ENCODE measurements around the gene UPF3B. TPM values are rescaled to one million over a fixed set of nuclear protein-coding genes. Genes with fewer than 3 reads are reported as not detected.
"Not testable (repeated sequence)": the region's sequence is repeated elsewhere in the genome, so short reads cannot be mapped to it uniquely, and the experiment has no call there.

UPF3B gene, protein sequence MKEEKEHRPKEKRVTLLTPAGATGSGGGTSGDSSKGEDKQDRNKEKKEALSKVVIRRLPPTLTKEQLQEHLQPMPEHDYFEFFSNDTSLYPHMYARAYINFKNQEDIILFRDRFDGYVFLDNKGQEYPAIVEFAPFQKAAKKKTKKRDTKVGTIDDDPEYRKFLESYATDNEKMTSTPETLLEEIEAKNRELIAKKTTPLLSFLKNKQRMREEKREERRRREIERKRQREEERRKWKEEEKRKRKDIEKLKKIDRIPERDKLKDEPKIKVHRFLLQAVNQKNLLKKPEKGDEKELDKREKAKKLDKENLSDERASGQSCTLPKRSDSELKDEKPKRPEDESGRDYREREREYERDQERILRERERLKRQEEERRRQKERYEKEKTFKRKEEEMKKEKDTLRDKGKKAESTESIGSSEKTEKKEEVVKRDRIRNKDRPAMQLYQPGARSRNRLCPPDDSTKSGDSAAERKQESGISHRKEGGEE
- 10.3 and 11.2 TPM in 2 replicates for total RNA-seq

DNA sequence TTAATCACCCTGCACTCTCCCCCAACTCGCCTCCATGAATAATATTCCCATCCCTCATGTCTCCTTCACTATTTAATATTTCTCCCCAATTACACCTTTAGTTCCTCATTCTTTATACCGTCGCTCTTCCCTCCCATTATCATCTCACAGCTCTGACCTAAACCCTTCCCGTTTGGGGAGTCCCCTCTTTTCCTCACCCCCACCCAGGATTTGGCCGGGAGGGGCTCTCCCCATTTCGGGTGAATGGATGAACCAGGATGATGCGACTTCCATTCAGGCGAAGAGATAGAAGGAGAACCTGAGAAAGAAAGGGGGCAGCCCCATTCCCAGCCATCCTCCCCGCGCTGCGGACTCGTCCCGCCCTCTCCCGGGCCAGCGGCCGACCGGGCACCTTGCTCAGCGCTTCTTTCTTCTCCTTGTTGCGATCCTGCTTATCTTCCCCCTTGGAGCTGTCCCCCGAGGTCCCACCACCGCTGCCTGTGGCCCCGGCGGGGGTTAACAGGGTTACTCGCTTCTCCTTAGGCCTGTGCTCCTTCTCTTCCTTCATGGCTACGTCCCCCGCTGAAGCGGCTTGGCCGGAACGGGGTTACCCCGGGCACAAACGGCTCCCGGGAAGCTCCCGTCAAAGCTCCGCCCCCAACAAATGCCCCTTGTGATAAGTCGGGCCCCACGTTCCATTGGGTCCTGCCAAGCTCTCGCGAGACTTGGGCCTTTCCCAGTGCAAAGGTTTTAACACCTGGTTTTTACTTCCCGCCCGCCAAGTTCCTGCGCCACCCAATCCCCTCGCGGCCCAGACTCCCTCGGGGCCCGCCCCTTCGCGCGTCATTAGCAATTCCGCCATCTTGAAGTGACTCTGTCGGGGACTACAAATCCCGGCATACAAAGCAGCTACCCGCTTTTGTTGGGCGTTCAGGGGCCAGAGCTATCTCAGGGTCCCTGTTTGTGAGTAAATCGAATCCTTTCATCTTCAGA lies at the start of gene UPF3B:
Gene UPF3B (minus strand): TSS at position 582 of the 972 bp plus-strand sequence. CDS start 35 bp downstream, at position 547.
- intact Hi-C loops (cut with micrococcal nuclease): loop anchor here (1.0 to 5.0 kb wide), 5 partner anchors 19 to 385 kb away; partner anchors contain the start of genes NDUFA1, NKAP, RNF113A and RPL39

DNA sequence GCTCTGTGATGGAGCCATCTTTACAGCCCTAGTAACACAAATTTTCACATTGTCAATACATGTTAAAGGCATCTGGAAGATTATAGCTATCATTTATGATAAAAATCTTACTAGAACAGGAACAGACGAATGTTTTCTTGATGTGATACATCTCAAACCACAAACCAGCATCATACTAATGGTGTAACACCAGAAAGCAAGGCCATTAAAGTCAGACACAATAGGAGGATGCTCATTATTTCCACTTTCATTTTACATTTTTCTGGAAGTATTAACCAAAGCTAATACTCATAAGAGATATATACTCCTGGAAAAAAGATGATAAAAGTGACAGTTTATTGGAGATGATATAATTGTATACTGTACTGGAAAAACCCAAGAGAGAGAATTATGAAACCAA lies 48.2 kb upstream of the UPF3B start:
- intact Hi-C loops (cut with micrococcal nuclease): no loop called here

DNA sequence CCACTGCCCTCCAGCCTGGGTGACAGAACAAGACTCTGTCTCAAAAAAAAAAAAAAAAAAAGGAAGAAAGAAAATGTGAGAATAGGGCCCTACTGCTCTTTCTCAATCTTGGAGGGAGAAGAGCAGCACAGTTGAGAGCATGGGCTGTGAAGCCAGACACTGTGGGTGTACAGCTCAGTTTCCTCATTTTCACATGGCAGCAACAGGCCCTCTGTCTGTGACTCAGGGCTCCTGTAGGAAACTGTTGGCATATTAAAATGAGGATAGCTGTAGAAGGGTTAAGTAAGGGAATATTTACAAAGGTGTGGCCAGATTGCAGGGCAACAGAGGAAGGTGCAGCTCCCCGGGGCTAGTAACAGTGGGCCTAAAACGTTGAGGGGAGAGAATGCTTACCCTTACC lies 46.4 kb upstream of the UPF3B start:
- intact Hi-C loops (cut with micrococcal nuclease): no loop called here

DNA sequence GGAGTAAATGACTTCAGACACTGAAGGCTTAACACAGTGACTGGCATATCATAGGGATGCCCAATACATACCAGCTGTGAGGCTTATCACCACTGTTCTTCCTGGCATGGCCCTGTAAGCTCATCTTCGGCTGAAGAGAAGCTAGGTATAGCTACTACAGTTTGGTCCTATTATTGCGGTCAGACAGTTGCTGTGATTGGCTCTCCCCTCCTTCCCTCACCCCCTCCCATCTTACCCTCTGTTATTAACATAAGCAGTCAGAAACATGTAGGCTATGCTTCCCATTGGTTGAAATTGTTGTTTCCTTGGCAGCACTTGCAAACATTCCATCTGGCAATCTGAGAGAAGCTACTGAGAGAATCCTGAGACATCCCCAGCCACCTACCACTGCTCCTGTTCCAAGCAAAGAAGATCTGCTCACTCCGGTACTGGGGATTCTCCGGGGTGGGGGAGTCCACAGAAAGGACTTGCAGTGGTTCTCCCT lies 43.1 kb upstream of the UPF3B start, which contains the start of gene AKAP14:
Gene AKAP14 (plus strand): TSS at position 51 of the 484 bp plus-strand sequence. CDS start 7,331 bp downstream, outside the sequence.
- intact Hi-C loops (cut with micrococcal nuclease): no loop called here

DNA sequence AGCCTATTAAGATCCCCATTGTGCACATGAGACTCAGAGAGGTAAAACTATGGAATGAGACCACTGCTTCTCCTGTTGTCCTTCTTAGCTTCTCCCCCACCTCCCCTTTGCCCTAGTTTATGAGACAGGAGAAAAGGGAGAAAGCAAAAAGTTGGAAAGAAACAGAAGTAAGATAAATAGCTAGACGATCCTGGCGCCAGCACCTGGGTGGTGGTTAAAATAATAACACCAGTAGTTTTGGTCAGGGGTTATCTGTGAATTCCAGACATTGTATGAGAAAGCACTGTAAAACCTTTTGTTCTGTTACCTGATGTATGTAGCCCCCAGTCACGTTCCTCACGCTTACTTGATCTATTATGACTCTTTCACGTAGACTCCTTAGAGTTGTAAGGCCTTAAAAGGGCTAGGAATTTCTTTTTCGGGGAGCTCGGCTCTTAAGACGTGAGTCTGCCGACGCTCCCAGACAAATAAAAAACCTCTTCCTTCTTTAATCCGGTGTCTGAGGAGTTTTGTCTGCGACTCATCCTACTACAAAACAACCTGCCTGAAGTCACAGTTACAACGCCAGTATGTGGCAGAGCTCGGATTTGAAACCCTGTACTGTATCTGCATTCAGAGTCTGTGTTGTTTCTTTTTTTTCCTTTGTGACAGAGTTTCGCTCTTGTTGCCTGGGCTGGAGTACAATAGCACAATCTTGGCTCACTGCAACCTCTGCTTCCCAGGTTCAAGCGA lies 39.4 kb upstream of the UPF3B start:
- intact Hi-C loops (cut with micrococcal nuclease): not testable (repeated sequence)

DNA sequence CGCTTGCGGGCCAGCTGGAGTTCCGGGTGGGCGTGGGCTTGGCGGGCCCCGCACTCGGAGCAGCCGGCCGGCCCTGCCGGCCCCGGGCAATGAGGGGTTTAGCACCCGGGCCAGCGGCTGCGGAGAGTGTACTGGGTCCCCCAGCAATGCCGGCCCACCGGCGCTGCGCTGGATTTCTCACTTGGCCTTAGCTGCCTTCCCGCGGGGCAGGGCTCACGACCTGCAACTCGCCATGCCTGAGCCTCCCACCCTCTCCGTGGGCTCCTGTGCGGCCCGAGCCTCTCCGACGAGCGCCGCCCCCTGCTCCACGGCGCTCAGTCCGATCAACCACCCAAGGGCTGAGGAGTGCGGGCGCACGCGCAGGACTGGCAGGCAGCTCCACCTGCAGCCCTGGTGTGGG lies 37.9 kb upstream of the UPF3B start:
- intact Hi-C loops (cut with micrococcal nuclease): not testable (repeated sequence)

DNA sequence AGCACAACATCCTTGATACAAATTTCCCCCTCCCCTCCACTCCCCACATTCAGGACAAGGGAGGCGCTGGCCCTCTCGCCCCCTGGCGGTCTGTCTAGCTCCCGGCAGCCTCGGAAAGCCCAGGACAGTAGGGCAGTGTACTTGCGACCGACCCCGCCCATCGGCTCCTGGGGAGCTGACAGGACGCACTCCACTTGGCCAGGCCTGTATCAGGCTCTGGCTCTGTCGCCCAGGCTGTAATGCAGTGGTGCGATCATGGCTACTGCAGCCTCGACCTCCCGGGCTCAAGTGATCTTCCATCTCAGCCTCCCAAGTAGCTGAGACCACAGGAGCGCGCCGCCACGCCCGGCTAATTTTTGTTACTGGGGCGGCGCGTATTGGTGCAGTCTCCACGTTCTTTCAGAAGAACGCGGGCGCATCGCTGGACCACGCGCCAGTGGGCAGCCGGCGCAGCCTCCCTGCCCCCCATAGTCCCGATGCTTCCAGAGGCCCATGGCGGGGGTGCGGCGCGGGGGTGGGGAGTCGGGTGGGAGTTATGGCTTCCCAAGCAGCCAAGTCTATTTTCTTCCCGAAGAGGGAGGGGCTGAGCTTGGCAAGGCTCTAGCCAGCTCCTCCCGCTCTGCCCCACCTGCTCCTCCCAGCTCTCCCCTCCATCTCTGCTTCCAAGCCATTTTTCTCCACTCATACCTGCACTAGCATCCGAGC lies 35.1 kb upstream of the UPF3B start:
- intact Hi-C loops (cut with micrococcal nuclease): loop anchor here (1.0 kb wide), 1 partner anchor 372 kb away; no protein-coding TSS in a partner anchor

DNA sequence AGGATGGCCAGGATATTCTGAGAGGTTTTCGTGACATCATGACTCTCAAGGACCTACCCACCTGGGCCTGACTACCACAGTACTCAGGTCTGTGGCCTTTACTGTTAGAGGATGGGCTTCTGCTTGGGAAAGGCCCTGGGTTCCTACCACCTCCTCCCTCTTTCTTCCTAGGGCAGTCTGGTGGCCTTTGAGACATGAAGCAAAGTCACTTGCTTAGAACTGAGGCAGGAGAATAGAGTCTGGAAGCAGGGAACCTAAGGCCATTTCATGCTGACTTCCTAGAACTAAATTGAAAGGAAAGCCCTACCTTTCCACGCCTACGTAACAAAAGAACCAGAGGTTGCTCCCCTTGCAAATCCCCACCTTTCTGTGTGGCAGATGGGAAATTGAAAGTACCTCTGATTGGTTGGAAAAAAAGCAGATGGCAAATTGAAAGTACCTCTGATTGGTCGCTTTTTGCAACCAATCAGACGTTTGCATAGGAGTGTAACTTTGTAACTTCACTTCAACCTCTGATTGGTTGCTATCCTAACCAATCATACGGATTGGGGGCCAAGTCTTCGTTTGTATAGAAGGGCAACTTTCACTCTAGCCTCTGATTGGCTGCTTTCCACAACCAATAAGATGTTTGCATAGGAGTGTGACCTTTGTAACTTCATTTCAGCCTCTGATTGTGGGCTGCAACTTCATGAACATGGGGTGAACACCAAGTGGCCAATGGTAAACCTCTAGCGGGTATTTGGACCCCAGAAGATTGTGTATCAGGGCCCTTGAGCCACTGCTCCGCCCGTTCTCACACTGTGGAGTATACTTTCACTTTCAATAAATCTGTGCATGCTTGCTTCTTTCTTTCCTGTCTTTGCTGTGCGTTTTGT lies 33.0 kb upstream of the UPF3B start:
- intact Hi-C loops (cut with micrococcal nuclease): loop anchor here (1.0 kb wide), 1 partner anchor 14 kb away; the partner anchor contains the start of genes NDUFA1 and RNF113A

DNA sequence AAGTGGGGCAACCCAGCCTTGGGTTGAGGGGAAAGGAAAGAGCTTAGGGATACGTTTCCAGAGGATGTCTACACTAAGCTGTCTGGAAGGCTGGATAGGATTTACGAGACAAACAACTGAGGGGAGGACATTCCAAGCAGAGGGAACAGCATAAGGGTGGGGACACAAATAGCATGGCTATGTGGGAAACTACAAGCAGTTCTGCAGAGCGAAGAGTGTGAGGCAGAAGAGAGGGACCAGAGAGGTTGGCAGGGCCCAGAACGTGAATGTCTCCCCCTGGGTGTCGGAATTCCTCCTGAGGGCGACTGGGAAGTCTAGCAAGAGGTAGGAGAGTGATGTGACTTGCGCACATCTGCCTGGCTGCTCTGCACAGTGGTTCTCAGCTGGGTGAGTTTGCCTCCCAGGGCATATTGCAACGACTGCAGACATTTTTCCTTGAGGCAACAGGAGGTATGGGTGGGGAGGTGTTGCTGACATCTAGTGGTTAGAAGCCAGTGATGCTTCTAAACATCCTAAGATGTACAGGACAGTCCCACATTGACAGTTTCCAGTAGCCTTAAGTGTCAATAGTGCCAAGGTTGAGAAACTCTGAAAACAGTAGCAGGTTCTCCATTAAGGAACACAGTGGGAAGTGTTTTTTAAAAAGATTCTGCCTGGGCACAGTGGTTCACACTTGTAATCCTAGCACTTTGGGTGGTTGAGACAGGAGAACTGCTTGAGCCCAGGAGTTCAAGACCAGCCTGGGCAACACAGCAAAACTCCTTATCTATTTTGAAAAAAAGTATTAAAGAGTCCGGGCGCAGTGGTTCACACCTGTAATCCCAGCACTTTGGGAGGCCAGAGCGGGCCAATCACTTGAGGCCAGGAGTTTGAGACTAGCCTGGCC lies 28.0 kb upstream of the UPF3B start:
- intact Hi-C loops (cut with micrococcal nuclease): loop anchor here (1.0 to 2.0 kb wide), 2 partner anchors 90 to 364 kb away; partner anchors contain the start of gene RPL39

DNA sequence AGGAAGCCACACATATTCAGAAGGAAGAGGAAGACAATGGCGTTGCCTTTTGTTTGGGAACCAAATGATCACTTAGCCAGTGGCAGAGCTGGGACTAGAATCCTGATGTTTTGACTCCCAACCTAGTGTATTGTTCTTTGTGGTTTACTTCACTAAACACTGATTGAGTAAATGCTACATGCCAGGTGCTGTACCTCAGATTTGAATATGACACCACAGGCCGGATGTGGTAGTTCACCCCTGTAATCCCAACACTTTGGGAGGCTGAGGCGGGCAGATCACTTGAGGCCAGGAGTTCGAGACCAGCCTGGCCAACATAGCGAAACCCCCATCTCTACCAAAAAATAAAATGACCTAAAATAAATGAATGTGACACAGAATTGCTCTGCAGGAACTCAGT lies 27.3 kb upstream of the UPF3B start:
- intact Hi-C loops (cut with micrococcal nuclease): loop anchor here (2.0 kb wide), 1 partner anchor 89 kb away; the partner anchor contains the start of gene RPL39

DNA sequence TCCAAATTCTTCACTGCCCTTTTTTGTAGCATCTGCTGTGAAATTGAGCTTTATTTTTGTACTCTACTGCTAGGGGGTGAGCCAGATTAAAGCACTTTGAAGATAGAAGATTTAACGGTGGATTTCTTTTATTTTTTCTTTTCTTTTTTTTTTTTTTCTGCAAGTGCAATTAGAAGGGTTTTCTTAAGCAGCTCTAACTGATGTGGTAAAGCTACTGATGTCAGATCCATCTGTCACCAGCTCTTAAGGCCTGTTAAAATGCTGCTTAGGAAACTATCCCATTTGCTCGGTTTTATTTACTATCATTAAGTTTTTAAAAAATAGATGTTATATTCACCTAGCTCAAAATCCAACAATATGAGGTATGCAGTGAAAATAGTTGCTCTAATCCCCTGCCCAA lies 26.0 kb upstream of the UPF3B start:
- intact Hi-C loops (cut with micrococcal nuclease): loop anchor here (10.0 kb wide), 1 partner anchor 304 kb away; the partner anchor contains the start of gene UBE2A

DNA sequence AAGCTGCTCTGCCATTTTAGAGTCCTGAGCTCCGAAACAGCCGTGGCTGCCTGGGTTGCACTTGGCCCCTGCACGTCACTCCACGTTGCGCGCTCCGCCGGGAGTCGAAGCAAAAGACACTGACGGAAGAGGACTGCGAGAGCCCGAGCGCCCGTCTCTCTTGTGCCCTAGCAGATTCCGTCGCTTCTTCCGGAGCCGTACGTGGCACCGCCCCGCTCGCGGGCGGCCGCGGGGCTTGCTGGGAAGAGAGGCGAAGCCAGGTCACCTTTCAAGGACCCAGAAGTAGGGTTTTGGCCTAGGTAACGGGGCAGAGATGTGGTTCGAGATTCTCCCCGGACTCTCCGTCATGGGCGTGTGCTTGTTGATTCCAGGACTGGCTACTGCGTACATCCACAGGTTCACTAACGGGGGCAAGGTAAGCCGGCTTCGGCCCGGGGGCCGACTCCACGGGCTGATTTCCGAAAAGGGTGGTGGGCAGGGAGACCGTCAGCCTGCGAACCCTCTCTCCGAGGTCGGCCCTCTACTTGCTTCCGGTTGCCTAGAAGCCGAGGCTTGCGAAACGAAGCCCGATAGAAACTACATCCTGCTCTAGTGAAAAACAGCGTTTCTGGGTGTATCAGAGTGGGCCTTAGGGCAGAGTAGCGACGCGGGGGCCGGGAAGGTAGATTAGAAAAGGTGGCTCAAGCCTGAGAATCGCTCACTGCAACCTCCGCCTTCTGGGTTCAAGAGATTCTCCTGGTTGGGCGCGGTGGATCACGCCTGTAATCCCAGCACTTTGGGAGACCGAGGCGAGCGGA lies 19.0 kb upstream of the UPF3B start, which contains the start of the genes NDUFA1 and RNF113A:
Gene NDUFA1 (plus strand): TSS at position 234 of the 797 bp plus-strand sequence. CDS start 80 bp downstream, at position 314.
Gene RNF113A (minus strand): TSS at position 135 of the 797 bp plus-strand sequence. CDS start 120 bp downstream, at position 15.
- intact Hi-C loops (cut with micrococcal nuclease): loop anchor here (1.0 to 10.0 kb wide), 9 partner anchors 15 to 403 kb away; partner anchors contain the start of genes NKAP, RPL39, SLC25A5 and UBE2A

DNA sequence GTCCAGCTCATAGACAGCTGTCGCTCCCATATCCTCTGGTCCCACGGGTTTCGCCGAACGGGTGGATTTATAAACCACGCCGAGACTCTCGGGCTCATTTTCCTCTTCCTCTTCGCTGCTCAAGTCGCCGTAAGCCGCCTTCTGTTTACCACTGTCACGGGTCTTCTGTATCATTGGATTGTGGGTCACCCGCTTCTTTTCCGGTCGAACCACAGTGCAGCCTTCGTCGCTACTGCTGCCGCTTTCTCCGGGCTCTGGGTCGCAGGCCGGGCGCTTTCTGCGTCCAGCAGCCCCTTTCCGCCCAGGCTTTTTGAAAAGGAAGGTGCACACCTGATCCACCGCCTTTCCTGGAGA lies 18.5 kb upstream of the UPF3B start:
- intact Hi-C loops (cut with micrococcal nuclease): loop anchor here (1.0 to 10.0 kb wide), 9 partner anchors 15 to 402 kb away; partner anchors contain the start of genes NKAP, RPL39, SLC25A5 and UBE2A

DNA sequence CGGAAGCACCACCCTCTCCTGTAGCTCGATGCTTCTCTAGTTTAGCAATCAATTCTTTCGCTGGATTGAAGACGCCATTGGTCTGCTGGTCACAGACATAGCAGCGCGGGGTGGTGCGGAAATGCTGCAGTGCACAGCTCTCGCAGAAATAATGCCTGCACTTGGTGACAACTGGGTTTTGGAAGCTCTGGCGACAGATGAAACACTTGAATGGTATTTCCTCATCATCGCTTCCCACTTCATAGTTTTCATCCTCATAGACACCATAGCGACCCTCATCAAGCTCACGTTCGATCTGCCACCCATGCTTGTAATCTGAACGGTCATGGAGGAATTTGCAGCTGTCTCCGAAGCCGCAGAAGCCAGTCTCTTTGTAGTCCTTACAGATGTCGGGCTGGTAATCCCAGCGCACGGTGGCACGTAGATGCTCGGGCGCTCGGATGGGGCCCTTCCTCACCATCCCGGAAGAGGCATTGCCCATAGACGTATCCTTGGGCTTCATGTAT lies 17.9 kb upstream of the UPF3B start:
- intact Hi-C loops (cut with micrococcal nuclease): loop anchor here (1.0 to 10.0 kb wide), 9 partner anchors 16 to 402 kb away; partner anchors contain the start of genes NKAP, RPL39, SLC25A5 and UBE2A

DNA sequence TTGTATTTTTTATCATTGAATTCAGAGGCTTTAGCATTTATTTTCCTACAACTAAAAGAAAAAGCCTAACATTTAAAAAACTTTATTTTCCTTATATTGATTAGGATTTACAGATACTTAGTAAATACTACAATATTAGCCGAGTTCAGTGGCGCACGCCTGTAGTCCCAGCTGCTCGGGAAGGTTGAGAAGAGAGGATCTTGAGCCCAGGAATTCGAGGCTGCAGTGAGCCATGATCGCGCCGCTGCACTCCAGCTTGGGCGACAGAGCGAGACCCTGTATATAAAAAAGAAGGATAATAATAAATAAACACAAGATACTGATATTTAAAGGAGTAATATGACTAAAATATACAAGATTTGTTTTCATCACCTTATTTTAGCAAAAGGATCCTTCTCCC lies 681 bp upstream of the UPF3B start:
- intact Hi-C loops (cut with micrococcal nuclease): loop anchor here (1.0 to 5.0 kb wide), 5 partner anchors 18 to 386 kb away; partner anchors contain the start of genes NDUFA1, NKAP, RNF113A and RPL39

DNA sequence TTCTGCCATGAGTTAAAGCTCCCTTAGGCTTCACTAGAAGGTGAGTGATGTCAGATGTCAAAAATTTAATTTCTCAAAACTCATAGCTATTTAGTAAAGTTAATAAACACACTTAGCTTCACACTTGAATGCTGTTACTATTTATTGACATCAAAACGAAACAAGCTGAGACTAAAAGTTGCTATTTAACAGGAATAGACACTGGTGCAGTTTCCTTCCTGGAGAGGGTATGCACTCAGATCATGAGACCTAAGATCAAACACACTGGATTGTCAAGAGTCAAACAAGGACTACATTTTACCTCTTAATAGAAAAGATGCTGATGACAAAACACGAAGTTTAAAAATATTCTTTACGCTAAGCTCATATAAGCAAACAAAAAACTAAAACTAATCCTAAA lies 18.9 kb downstream of the UPF3B start:
- intact Hi-C loops (cut with micrococcal nuclease): no loop called here

Measured in T-helper 2 cell treated with Interferon-gamma antibody and Interleukin-4, amounts not matched to agents 100 ng/mL and 5 ng/mL, for 36 hours (primary cell).